HG02623 (cell line): ENCODE data around the gene GTF2A1.
"Not testable (repeated sequence)": the region's sequence is repeated elsewhere in the genome, so short reads cannot be mapped to it uniquely, and the experiment has no call there.

Experiments
- ATAC-seq: cut with Tn5 transposase; IDR thresholded peaks from one replicate; pipeline ENCODE4 v1.9.1; 2021; ENCODE audit warnings: moderate library complexity; ENCODE audit not compliant: unreplicated experiment

The GTF2A1 gene

GRCh38 chr14:81233615-81234014 lies 12.9 kb upstream of the GTF2A1 start:
- no peak for ATAC-seq

- no peak for ATAC-seq
Observed at GRCh38 chr14:81231540-81231939, 10.8 kb upstream of the GTF2A1 start.

GRCh38 chr14:81224222-81224621 lies 3.5 kb upstream of the GTF2A1 start:
- no peak for ATAC-seq

GRCh38 chr14:81223788-81224187 lies 3.0 kb upstream of the GTF2A1 start:
- ATAC-seq, result not testable (repeated sequence)

- ATAC-seq, result no peak
Observed at GRCh38 chr14:81222691-81223090, 1.9 kb upstream of the GTF2A1 start.

GRCh38 chr14:81222126-81222525 lies 1.4 kb upstream of the GTF2A1 start:
- no peak for ATAC-seq

- ATAC-seq, result no peak
Observed at GRCh38 chr14:81221579-81222102, 882 bp upstream of the GTF2A1 start.

GRCh38 chr14:81220580-81220829 lies 254 bp downstream of the GTF2A1 start:
- ATAC-seq, result no peak

- ATAC-seq, result no peak
Observed at GRCh38 chr14:81219759-81220579, 790 bp downstream of the GTF2A1 start.

- peak; percentile 50 for ATAC-seq
Observed at GRCh38 chr14:81219210-81219758, 1.5 kb downstream of the GTF2A1 start.

GRCh38 chr14:81211844-81212243 lies 8.9 kb downstream of the GTF2A1 start:
- peak; percentile 71 for ATAC-seq

GRCh38 chr14:81209167-81209836 lies 11.5 kb downstream of the GTF2A1 start:
- ATAC-seq, result no peak

GRCh38 chr14:81208489-81208888 lies 12.3 kb downstream of the GTF2A1 start:
- ATAC-seq, result no peak

GRCh38 chr14:81206115-81206514 lies 14.6 kb downstream of the GTF2A1 start:
- ATAC-seq, result no peak

- no peak for ATAC-seq
Observed at GRCh38 chr14:81205639-81206038, 15.1 kb downstream of the GTF2A1 start.

- no peak for ATAC-seq
Observed at GRCh38 chr14:81200054-81200453, 20.7 kb downstream of the GTF2A1 start.

- ATAC-seq, result no peak
Observed at GRCh38 chr14:81199084-81199483, 21.7 kb downstream of the GTF2A1 start.

- no peak for ATAC-seq
Observed at GRCh38 chr14:81198651-81199050, 22.1 kb downstream of the GTF2A1 start.

GRCh38 chr14:81193924-81194633 lies 26.7 kb downstream of the GTF2A1 start:
- no peak for ATAC-seq

GRCh38 chr14:81192594-81192993 lies 28.2 kb downstream of the GTF2A1 start:
- no peak for ATAC-seq

GRCh38 chr14:81187832-81188522 lies 32.8 kb downstream of the GTF2A1 start:
- peak; percentile 84 for ATAC-seq
